ENCODE measurements around the gene TBC1D32. TPM values are rescaled to one million over a fixed set of nuclear protein-coding genes. Genes with fewer than 3 reads are reported as not detected.
A peak's percentile ranks its signal among the peaks of the same experiment; 100 is the strongest.

Gene TBC1D32
- total RNA-seq, 1 experiment from 2014 or later: 5.4 TPM

- no peak for DNase-seq
- Histone ChIP-seq H3K4me3 (ENCODE audit: insufficient read depth, low read depth, low read length) (no peak overlapping the region), H3K36me3 (replicated peaks; ENCODE audit: control insufficient read depth, insufficient read depth, low read length) (no peaks in the 10 kb centered on the region), H3K27me3 (ENCODE audit: control insufficient read depth, insufficient read depth, low read length) (no peaks in the 10 kb centered on the region)
Measured at GRCh38 chr6:121161886-121162285, 172.4 kb downstream of the TBC1D32 start.

DNA sequence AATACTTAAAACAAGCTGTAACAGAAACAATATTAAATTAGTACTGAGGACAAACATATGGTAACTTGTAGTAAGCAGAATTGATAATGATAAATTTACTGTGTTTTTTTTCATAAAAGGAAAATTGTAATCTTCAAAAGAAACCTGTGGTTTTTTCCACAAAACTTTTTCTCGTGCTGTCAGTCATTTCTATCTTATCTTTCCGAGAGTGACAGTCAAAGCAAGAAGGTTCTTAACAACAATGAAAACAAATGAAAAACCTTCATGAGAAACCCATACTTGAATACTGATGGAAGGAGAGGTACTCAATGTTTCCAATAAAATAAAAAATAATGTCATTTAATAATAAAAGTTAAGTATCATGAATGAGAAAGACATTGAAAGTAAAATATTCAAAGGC lies 174.0 kb downstream of the TBC1D32 start:
- Histone ChIP-seq H3K36me3 (replicated peaks; ENCODE audit: control insufficient read depth, insufficient read depth, low read length) (no peaks in the 10 kb centered on the region), H3K27me3 (ENCODE audit: control insufficient read depth, insufficient read depth, low read length) (no peaks in the 10 kb centered on the region), H3K4me3 (ENCODE audit: insufficient read depth, low read depth, low read length) (no peak overlapping the region)
- DNase-seq: no peak

DNA sequence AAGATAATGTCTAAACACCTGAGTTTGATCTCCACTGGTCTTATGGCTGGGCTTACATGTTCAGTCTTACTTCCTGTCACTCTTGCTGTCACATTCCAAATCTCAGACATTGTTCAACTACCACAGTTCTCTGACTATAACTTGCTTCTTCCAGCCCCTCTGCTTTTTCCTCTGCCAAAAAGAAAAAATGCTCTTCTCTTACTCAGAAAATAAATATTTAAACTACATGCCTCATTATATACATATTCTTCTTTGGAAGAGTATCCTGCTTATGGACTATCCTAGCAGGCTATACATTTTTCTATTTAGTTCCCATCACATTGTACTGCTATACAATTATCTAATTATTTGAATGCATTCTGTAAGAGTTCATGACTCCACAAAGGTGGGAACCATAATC lies 175.4 kb downstream of the TBC1D32 start:
- no peak for DNase-seq
- H3K27me3 ChIP-seq (ENCODE audit: control insufficient read depth, insufficient read depth, low read length): no peaks in the 10 kb centered on the region
- H3K36me3 ChIP-seq (replicated peaks; ENCODE audit: control insufficient read depth, insufficient read depth, low read length): no peaks in the 10 kb centered on the region
- no peak overlapping the region for H3K4me3 ChIP-seq (ENCODE audit: insufficient read depth, low read depth, low read length)

GRCh38 chr6:121158438-121158837 lies 175.8 kb downstream of the TBC1D32 start:
- no peak for DNase-seq
- H3K4me3 ChIP-seq (ENCODE audit: insufficient read depth, low read depth, low read length): no peak overlapping the region
- no peaks in the 10 kb centered on the region for H3K27me3 ChIP-seq (ENCODE audit: control insufficient read depth, insufficient read depth, low read length)
- H3K36me3 ChIP-seq (replicated peaks; ENCODE audit: control insufficient read depth, insufficient read depth, low read length): no peaks in the 10 kb centered on the region

DNA sequence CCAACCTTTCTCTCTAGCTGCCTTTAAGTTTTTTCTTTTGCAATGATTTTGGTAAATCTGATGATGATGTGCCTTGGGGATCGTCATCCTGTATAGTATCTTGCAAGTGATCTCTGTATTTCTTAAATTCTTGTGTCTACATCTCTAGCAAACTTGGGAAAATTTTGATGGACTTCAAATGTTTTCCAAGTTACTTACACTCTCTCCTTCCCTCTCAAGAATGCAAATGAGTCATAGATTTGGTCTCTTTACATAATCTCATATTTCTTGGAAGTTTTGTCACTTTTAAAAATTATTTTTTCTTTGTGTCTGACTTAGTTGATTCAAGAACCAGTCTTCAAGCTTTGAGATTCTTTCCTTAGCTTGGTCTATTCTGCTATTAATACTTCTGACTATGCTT lies 176.4 kb downstream of the TBC1D32 start:
- Histone ChIP-seq H3K27me3 (ENCODE audit: control insufficient read depth, insufficient read depth, low read length) (no peaks in the 10 kb centered on the region), H3K4me3 (ENCODE audit: insufficient read depth, low read depth, low read length) (no peak overlapping the region), H3K36me3 (replicated peaks; ENCODE audit: control insufficient read depth, insufficient read depth, low read length) (no peaks in the 10 kb centered on the region; the same call in 1 of the 2 replicates)
- DNase-seq: no peak

DNA sequence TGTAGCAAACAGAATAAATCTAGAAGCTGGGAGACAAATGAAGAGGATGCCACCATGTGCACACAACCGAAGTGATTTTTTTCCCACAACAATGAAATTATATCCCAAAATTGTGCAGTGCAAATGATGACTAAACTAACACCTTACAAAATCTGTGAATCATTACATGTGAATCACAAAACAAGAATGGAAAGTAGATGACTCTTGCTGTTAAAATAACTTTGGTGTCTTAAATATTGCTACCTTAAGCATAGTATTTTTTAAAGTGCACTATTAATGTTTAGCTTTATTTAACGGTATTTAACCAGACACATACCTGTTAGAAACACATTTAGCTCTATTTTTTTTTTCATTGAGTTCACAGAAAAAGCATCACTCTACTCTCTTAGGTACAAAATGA lies 190.8 kb downstream of the TBC1D32 start:
- Histone ChIP-seq H3K36me3 (replicated peaks; ENCODE audit: control insufficient read depth, insufficient read depth, low read length) (no peaks in the 10 kb centered on the region), H3K27me3 (ENCODE audit: control insufficient read depth, insufficient read depth, low read length) (no peaks in the 10 kb centered on the region), H3K4me3 (ENCODE audit: insufficient read depth, low read depth, low read length) (no peak overlapping the region)
- no peak for DNase-seq

GRCh38 chr6:121142093-121142492 lies 192.2 kb downstream of the TBC1D32 start:
- Histone ChIP-seq H3K4me3 (ENCODE audit: insufficient read depth, low read depth, low read length) (no peak overlapping the region), H3K27me3 (ENCODE audit: control insufficient read depth, insufficient read depth, low read length) (no peaks in the 10 kb centered on the region), H3K36me3 (replicated peaks; ENCODE audit: control insufficient read depth, insufficient read depth, low read length) (no peaks in the 10 kb centered on the region)
- DNase-seq: no peak

DNA sequence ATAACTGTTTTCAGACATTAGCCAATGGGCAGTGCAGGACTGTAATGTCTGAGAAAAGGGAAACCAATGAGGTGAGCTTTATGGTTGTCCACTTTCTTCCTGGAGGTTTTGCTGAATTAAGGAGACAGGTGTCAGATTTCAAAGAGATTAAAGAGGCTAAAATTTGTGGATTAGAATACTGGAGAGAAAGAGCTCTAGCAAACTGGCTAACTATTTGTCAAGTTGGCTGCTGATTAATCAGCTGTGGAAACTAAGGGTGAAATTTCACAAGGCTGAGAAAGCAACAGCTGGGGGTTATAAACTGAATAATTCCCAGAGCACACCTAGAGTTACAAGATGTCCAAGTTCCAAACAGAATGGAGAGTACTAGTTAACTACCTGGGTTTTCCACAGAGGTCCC lies 198.9 kb downstream of the TBC1D32 start:
- DNase-seq: no peak
- Histone ChIP-seq H3K27me3 (ENCODE audit: control insufficient read depth, insufficient read depth, low read length) (no peaks in the 10 kb centered on the region), H3K36me3 (replicated peaks; ENCODE audit: control insufficient read depth, insufficient read depth, low read length) (no peaks in the 10 kb centered on the region), H3K4me3 (ENCODE audit: insufficient read depth, low read depth, low read length) (no peak overlapping the region)

DNA sequence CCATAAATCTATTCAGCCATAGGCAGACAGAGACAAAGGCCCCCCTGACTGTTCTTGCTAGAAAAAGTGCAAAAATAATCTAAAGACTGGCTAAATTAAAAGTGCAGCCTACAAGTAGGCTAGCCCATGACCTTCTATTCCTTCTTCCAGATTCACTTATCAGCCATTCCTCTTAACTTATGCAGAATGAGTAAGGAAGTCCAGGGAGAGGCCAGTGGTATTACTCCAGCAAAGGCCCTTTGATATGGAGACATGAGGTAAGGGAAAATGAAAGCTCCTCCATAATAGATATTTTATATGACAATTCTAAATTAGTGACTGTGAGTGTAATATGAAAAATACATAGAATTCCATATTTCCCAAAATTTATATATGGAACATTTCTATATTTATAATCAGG lies 199.4 kb downstream of the TBC1D32 start:
- Histone ChIP-seq H3K4me3 (ENCODE audit: insufficient read depth, low read depth, low read length) (no peak overlapping the region), H3K36me3 (replicated peaks; ENCODE audit: control insufficient read depth, insufficient read depth, low read length) (no peaks in the 10 kb centered on the region), H3K27me3 (ENCODE audit: control insufficient read depth, insufficient read depth, low read length) (no peaks in the 10 kb centered on the region)
- no peak for DNase-seq

DNA sequence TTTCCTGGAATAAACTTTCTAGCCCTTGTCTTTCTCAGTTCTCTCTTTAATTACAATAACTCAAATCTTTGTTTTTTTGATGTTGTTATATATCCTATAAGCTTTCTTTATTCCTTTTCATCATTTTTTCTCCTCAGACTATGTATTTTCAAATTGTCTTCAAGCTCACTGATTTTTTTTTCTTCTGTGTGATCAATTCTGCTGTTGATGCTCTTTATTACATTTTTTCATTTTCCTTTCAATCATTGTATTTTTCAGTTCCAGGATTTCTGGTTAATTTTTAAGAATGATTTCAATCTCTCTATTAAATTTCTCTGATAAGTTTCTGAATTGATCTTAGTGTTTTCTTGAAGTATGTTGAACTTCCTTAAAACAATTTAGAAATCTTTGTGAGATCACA lies 209.7 kb downstream of the TBC1D32 start:
- no peak for DNase-seq
- Histone ChIP-seq H3K36me3 (replicated peaks; ENCODE audit: control insufficient read depth, insufficient read depth, low read length) (no peaks in the 10 kb centered on the region), H3K27me3 (ENCODE audit: control insufficient read depth, insufficient read depth, low read length) (no peaks in the 10 kb centered on the region), H3K4me3 (ENCODE audit: insufficient read depth, low read depth, low read length) (no peak overlapping the region)

GRCh38 chr6:121112356-121112755 lies 221.9 kb downstream of the TBC1D32 start:
- Histone ChIP-seq H3K4me3 (ENCODE audit: insufficient read depth, low read depth, low read length) (no peak overlapping the region), H3K27me3 (ENCODE audit: control insufficient read depth, insufficient read depth, low read length) (no peaks in the 10 kb centered on the region), H3K36me3 (replicated peaks; ENCODE audit: control insufficient read depth, insufficient read depth, low read length) (no peaks in the 10 kb centered on the region)
- DNase-seq: no peak

DNA sequence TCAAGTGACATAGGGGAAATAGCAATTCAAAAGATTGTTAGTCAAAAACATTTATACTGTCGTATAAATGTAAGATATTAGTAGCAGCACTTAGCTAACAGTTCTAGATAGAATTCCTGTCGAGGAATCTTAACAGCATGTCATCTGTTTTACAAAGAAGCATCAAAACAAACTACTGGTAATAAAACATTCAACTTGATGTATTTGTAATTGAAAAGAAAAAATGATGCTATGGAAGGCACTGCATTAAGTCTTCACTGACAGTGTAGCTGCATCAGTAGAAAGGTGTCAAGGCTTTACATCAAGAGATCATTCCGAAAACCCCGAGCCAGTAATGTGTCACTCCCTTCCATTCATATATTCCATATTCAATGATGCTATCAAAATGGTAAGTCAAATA lies 223.5 kb downstream of the TBC1D32 start:
- DNase-seq: no peak
- H3K27me3 ChIP-seq (ENCODE audit: control insufficient read depth, insufficient read depth, low read length): no peaks in the 10 kb centered on the region
- no peak overlapping the region for H3K4me3 ChIP-seq (ENCODE audit: insufficient read depth, low read depth, low read length)
- no peaks in the 10 kb centered on the region for H3K36me3 ChIP-seq (replicated peaks; ENCODE audit: control insufficient read depth, insufficient read depth, low read length)

- H3K4me3 ChIP-seq (ENCODE audit: insufficient read depth, low read depth, low read length): no peak overlapping the region
- H3K36me3 ChIP-seq (replicated peaks; ENCODE audit: control insufficient read depth, insufficient read depth, low read length): no peaks in the 10 kb centered on the region
- no peaks in the 10 kb centered on the region for H3K27me3 ChIP-seq (ENCODE audit: control insufficient read depth, insufficient read depth, low read length)
- no peak for DNase-seq
Measured at GRCh38 chr6:121106962-121107361, 227.3 kb downstream of the TBC1D32 start.

- Histone ChIP-seq H3K27me3 (ENCODE audit: control insufficient read depth, insufficient read depth, low read length) (no peaks in the 10 kb centered on the region), H3K4me3 (ENCODE audit: insufficient read depth, low read depth, low read length) (no peak overlapping the region)
- DNase-seq: peak; percentile 3
Measured at GRCh38 chr6:121105461-121105860, 228.8 kb downstream of the TBC1D32 start.

DNA sequence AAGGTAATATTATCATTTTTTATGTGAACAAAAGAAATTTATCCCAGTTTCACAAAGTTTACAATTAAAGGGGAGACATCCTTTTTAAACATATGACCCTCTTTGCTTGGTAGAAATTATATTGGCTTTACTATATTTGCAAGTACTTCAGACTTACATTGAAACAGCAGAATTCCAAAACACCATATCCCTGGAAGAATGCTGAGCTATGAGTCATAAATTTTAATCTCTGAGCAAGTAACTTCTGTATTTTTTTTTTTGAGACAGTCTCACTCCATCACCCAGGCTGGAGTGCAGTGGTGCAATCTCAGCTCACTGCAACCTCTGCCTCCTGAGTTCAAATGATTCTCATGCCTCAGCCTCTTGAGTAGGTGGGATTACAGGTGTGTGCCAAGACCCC lies 240.4 kb downstream of the TBC1D32 start:
- DNase-seq: no peak
- Histone ChIP-seq H3K27me3 (ENCODE audit: control insufficient read depth, insufficient read depth, low read length) (no peaks in the 10 kb centered on the region), H3K4me3 (ENCODE audit: insufficient read depth, low read depth, low read length) (no peak overlapping the region), H3K36me3 (replicated peaks; ENCODE audit: control insufficient read depth, insufficient read depth, low read length) (no peaks in the 10 kb centered on the region)

More at GRCh38 chr6:121105461-121105860, 228.8 kb downstream of the TBC1D32 start:
- H3K36me3 ChIP-seq (replicated peaks; ENCODE audit: control insufficient read depth, insufficient read depth, low read length): no peaks in the 10 kb centered on the region

- Histone ChIP-seq H3K4me3 (ENCODE audit: insufficient read depth, low read depth, low read length) (no peak overlapping the region), H3K36me3 (replicated peaks; ENCODE audit: control insufficient read depth, insufficient read depth, low read length) (no peaks in the 10 kb centered on the region), H3K27me3 (ENCODE audit: control insufficient read depth, insufficient read depth, low read length) (no peaks in the 10 kb centered on the region)
- no peak for DNase-seq
Measured at GRCh38 chr6:121090492-121090891, 243.8 kb downstream of the TBC1D32 start.
